LNCaP clone FGC (cell line): ENCODE results near the gene MEAF6.

Experiments
- DNase-seq: peaks from one replicate; pipeline ENCODE4 v3.0.0-alpha.2; 2011; ENCODE audit warnings: low read depth
- H3K4me3 ChIP-seq: 2 replicates; pipeline ENCODE4 v1.5.1; 2011; ENCODE audit warnings: mild to moderate bottlenecking, low read depth, low read length, control low read depth
- TF ChIP-seq, protein P1 (sequence below): IDR thresholded peaks from 2 replicates; pipeline ENCODE4 v1.5.1; 2012; ENCODE audit warnings: mild to moderate bottlenecking; ENCODE audit not compliant: control insufficient read depth, insufficient read depth; ENCODE audit errors: extremely low read depth

The MEAF6 gene

DNA sequence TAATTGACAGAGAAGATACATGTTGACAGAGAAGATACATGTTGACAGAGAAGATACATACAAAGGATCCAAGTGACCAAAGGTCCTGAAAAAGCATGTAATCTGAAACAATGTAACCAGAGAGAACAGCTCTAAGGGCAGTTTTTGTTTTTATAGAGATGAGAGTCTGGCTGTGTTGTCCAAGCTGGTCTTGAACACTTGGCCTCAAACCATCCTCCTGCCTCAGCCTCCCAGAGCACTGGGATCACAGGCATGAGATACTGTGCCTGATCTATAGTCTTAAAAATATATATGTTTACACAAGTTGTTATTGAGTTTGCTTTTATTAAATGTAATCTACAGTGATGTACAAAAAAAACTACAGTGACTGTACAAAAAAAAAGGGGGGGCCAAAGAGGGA lies 12.5 kb downstream of the MEAF6 start:
- no peak overlapping the region for H3K4me3 ChIP-seq
- TF ChIP-seq, protein P1, sequence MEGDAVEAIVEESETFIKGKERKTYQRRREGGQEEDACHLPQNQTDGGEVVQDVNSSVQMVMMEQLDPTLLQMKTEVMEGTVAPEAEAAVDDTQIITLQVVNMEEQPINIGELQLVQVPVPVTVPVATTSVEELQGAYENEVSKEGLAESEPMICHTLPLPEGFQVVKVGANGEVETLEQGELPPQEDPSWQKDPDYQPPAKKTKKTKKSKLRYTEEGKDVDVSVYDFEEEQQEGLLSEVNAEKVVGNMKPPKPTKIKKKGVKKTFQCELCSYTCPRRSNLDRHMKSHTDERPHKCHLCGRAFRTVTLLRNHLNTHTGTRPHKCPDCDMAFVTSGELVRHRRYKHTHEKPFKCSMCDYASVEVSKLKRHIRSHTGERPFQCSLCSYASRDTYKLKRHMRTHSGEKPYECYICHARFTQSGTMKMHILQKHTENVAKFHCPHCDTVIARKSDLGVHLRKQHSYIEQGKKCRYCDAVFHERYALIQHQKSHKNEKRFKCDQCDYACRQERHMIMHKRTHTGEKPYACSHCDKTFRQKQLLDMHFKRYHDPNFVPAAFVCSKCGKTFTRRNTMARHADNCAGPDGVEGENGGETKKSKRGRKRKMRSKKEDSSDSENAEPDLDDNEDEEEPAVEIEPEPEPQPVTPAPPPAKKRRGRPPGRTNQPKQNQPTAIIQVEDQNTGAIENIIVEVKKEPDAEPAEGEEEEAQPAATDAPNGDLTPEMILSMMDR = no peak
- DNase-seq = no peak

DNA sequence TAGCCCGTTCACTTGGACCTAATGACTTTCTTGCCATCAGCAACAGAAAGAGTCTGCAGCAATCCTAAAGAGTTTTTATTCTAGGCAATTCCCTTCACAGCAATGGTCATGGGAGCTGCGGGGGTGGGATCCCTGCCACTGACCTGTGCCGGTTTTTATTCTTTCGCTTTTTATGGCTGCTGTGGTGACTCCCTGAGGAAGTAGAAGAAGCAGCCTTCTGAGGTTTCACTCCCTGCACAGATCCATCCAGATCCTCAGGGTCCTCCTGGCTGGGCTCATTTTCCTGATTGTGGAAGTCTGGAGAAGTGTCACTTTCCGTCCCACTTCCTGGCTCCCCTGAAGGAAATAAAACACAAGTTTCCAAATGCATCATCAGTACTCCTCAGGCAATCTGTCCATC lies 12.9 kb downstream of the MEAF6 start:
- no peak overlapping the region for H3K4me3 ChIP-seq
- DNase-seq = no peak
- TF ChIP-seq, protein P1 = no peak

DNA sequence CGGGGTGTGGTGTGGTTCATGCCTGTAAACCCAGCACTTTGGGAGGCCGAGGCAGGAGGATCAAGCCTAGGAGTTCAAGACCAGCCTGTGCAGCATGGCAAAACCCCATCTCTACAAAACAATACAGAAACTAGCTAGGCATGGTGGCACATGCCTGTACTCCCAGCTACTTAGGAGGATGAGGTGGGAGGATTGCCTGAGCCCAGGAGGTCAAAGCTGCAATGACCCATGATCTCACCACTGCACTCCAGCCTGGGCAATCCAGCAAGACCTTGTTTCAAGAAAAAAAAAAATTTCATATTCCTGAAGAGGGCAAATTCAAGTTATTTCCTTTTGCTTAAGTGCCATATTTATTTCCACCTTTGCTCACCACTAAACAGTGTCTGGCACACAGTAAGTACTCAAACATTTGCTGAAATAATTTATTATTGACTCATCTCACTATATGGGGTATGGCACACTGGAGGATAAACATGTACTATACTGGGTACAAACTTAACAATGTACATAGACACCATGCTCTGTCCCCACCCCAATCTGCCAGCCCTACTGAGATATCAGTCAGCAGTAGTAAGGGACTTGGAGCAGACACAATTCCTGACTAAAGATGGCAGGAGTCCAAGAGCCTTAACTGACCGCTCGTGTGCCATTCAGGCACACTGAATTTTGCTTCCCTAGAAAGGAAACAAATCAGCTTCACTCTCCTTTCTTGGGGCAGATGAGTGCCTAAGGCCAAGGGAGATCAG lies 15.5 kb downstream of the MEAF6 start:
- TF ChIP-seq, protein P1 = no peak
- DNase-seq = peak; percentile 100
- no peak overlapping the region for H3K4me3 ChIP-seq

DNA sequence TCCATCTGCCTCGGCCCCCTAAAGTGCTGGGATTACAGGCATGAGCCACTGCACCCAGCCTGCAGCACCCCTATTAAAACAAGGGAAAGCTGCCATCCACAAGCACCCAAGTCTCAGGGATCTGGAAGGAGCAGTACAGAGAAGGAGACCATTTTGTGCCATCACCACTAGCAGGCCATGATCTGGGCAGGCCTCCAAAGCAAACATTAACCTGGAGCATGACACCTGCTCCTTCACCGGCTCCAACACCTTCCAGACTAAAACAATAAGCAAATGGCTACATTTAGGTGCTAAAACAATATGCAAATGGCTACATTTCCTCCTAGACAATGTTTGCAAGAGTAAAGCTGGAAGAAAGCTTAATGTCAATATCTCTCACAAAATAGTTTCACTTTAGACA lies 16.7 kb downstream of the MEAF6 start:
- no peak overlapping the region for H3K4me3 ChIP-seq
- peak; percentile 93 for DNase-seq
- TF ChIP-seq, protein P1 = 0 out of 2 replicates have a peak, but pooled peaks have one; percentile 6

DNA sequence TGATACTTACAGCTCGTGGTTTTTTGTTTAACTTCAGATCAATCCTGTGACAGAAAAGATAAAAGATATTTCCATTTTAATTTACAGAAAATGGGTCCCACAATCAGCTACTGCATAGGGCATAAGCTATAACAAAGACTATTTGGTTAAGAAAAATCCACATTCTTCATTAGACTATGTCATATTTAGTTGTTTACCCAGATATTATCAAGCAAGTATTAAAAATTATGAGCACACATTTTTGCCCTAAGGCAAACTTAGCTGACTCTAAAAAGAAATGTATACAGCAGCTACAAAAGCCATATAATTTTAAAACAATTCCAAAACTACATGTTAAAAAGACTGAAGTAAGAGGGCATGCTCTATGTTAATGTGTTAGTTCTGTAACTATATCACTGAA lies 18.7 kb downstream of the MEAF6 start:
- H3K4me3 ChIP-seq = 0 out of 2 replicates have a peak overlapping the region, but pooled peaks have one; percentile 20
- TF ChIP-seq, protein P1 = no peak
- DNase-seq = peak; percentile 84

DNA sequence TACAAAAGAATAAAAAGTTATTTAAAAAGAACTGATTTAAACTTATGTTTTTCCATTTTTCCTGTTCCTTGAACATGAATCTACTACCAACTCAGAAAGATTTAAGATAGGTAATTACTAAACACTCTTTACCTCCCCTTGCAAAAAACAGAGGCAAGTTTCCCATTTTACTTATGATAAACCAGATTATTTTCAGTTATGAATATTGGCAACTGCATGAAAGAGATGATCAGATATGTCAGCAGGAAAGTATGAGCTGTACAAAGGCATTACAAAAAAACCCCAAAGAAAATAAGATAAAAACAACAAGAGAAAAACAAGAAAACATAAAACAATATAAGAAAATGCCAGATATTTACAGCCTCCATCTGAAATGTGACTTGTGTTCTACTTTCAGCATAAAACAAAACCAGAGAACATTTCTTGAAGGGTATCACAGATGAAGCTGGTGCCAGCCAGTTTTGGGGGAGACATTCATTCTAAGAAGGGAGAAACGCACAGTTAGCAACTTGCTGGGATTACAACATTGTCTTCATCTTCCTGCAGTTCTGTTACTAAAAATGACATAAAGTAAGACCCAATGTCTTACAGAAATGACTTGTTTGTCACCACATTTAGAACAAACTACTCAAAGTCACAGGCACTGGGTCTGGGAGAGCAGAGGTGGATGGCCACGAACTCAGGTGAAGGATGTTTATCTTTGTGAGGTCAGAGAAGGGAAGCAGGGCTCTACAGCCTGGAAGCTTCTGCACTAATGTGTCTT lies 21.0 kb downstream of the MEAF6 start:
- no peak for DNase-seq
- TF ChIP-seq, protein P1 = no peak
- H3K4me3 ChIP-seq = no peak overlapping the region

DNA sequence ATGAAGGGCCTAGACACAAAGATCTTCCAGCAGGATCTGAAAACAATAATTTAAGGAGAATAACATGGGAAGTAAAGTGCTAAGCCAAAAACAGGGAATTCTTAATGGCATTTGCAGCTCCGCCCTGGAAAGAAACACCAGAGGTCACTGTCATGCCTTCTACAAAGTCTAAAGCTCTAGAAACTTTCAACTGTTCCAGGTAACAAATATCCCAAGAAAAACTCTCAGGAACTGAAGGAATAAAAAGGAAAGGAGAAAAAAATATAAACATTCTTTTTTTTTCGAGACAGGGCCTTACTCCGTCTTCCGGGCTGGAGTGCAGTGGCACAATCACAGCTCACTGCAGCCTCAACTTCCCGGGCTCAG lies 27.0 kb downstream of the MEAF6 start:
- DNase-seq = no peak

More for the DNA sequence above, 27.0 kb downstream of the MEAF6 start:
- TF ChIP-seq, protein P1 = no peak
- no peak overlapping the region for H3K4me3 ChIP-seq
